ENCODE measurements around the gene UTP25. TPM values are rescaled to one million over a fixed set of nuclear protein-coding genes. Genes with fewer than 3 reads are reported as not detected.

The UTP25 gene
- total RNA-seq, 1 experiment from 2014 or later: 9.5 TPM

DNA sequence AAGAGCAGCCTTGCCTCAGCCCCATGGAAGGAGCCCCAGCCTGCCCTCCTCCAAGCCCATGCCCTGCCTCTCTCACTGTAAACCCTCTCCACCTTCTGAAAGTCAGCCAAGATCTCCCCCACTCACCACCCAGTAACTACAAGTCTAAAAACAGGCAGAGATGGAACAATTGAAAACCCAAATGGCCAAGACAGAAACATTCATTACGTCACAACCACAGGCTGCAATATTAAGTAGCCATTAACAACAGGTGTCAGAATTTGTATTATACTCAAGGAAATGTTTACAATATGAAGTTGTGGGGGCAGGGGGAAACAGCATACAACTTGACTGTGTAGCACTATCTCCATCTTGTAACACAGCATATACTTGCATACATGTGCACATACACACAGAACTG, 24.2 kb upstream of the UTP25 start:
- no peak for DNase-seq (ENCODE audit: low read depth, low spot score)
- Histone ChIP-seq H3K4me1 (ENCODE audit: control insufficient read depth, insufficient read depth, low read length) (no peaks in the 10 kb centered on the region; the same call in 1 of the 2 replicates), H3K9me3 (ENCODE audit: control insufficient read depth, insufficient read depth, low read depth, low read length) (no peaks in the 10 kb centered on the region), H3K27ac (ENCODE audit: low read length) (no peak overlapping the region), H3K4me3 (ENCODE audit: low read depth in 2 of 2, low read length in 2 of 2) (no peak overlapping the region), H3K36me3 (ENCODE audit: control insufficient read depth, insufficient read depth, low read length) (no peaks in the 10 kb centered on the region), H3K27me3 (ENCODE audit: control insufficient read depth, insufficient read depth, low read length) (no peaks in the 10 kb centered on the region; the same call in none of the 2 replicates)
- ChIA-PET POLR2A (no interaction called here), CTCF (no interaction called here)
- intact Hi-C loops (cut with micrococcal nuclease; ENCODE audit: unreplicated experiment) (no loop called here), in situ Hi-C loops (cut with HindIII; ENCODE audit: low pct_unique_long_range_greater_than_20kb, low sequenced_read_pairs) (no loop called here)
- no TSS peak for BruUV-seq (replicated peaks)
- ATAC-seq: no peak
- TF ChIP-seq, protein P1, sequence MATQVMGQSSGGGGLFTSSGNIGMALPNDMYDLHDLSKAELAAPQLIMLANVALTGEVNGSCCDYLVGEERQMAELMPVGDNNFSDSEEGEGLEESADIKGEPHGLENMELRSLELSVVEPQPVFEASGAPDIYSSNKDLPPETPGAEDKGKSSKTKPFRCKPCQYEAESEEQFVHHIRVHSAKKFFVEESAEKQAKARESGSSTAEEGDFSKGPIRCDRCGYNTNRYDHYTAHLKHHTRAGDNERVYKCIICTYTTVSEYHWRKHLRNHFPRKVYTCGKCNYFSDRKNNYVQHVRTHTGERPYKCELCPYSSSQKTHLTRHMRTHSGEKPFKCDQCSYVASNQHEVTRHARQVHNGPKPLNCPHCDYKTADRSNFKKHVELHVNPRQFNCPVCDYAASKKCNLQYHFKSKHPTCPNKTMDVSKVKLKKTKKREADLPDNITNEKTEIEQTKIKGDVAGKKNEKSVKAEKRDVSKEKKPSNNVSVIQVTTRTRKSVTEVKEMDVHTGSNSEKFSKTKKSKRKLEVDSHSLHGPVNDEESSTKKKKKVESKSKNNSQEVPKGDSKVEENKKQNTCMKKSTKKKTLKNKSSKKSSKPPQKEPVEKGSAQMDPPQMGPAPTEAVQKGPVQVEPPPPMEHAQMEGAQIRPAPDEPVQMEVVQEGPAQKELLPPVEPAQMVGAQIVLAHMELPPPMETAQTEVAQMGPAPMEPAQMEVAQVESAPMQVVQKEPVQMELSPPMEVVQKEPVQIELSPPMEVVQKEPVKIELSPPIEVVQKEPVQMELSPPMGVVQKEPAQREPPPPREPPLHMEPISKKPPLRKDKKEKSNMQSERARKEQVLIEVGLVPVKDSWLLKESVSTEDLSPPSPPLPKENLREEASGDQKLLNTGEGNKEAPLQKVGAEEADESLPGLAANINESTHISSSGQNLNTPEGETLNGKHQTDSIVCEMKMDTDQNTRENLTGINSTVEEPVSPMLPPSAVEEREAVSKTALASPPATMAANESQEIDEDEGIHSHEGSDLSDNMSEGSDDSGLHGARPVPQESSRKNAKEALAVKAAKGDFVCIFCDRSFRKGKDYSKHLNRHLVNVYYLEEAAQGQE (IDR thresholded peaks at IDR 0.05; ENCODE audit: insufficient read depth in 1 of 2, low read depth in 2 of 2, low read length in 1 of 2): no peak
- TF ChIP-seq SIN3A (IDR thresholded peaks at IDR 0.05; ENCODE audit: borderline replicate concordance, insufficient read depth, low read depth, low read length) (no peak), TCF7L2 (IDR thresholded peaks at IDR 0.05; ENCODE audit: low read depth, low read length) (no peak), POLR2AphosphoS5 (IDR thresholded peaks at IDR 0.05; ENCODE audit: low read depth, low read length) (no peak)
- TF ChIP-seq, protein P2, sequence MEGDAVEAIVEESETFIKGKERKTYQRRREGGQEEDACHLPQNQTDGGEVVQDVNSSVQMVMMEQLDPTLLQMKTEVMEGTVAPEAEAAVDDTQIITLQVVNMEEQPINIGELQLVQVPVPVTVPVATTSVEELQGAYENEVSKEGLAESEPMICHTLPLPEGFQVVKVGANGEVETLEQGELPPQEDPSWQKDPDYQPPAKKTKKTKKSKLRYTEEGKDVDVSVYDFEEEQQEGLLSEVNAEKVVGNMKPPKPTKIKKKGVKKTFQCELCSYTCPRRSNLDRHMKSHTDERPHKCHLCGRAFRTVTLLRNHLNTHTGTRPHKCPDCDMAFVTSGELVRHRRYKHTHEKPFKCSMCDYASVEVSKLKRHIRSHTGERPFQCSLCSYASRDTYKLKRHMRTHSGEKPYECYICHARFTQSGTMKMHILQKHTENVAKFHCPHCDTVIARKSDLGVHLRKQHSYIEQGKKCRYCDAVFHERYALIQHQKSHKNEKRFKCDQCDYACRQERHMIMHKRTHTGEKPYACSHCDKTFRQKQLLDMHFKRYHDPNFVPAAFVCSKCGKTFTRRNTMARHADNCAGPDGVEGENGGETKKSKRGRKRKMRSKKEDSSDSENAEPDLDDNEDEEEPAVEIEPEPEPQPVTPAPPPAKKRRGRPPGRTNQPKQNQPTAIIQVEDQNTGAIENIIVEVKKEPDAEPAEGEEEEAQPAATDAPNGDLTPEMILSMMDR (IDR thresholded peaks at IDR 0.05): no peak

DNA sequence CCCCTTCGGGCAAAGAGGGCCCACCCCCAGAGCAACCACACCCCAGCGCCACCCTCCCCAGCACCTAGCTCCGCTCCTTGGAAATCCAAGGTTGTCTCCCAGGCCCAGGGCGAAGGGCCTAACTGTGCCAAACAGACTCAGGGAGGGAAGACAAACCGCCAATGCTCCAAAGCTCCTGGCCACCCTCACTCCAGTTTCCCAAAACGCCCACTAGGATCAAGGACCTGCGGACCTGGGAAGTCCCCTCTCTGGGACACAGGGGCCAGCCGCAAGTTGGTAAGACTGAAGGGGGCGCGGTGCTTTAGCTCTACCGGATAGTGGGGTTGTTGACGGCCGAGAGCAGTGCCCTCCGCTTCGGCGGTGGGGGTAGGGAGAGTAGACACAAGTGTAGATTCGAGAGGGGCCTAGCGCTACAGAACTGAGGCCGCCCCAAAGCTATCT, 22.4 kb upstream of the UTP25 start:
- ATAC-seq (no peak), DNase-seq (ENCODE audit: low read depth, low spot score) (no peak)
- intact Hi-C loops (cut with micrococcal nuclease; ENCODE audit: unreplicated experiment): no loop called here
- no peak overlapping the region for H3K4me3 ChIP-seq (ENCODE audit: low read depth in 2 of 2, low read length in 2 of 2)
- in situ Hi-C loops (cut with HindIII; ENCODE audit: low pct_unique_long_range_greater_than_20kb, low sequenced_read_pairs): no loop called here
- CTCF ChIA-PET: interaction anchor here (0.8 kb wide), 1 partner anchor 18 kb away, joined by 3 read pairs; no protein-coding TSS in a partner anchor
- no peaks in the 10 kb centered on the region; the same call in 1 of the 2 replicates for H3K4me1 ChIP-seq (ENCODE audit: control insufficient read depth, insufficient read depth, low read length)
- POLR2A ChIA-PET: interaction anchor here (0.6 kb wide), 2 partner anchors 11 to 1864 kb away, joined by 3 read pairs; no protein-coding TSS in a partner anchor
- H3K27me3 ChIP-seq (ENCODE audit: control insufficient read depth, insufficient read depth, low read length): no peaks in the 10 kb centered on the region; the same call in none of the 2 replicates
- BruUV-seq (replicated peaks): no TSS peak
- H3K36me3 ChIP-seq (ENCODE audit: control insufficient read depth, insufficient read depth, low read length): no peaks in the 10 kb centered on the region
- H3K9me3 ChIP-seq (ENCODE audit: control insufficient read depth, insufficient read depth, low read depth, low read length): no peaks in the 10 kb centered on the region
- no peak overlapping the region for H3K27ac ChIP-seq (ENCODE audit: low read length)
- TF ChIP-seq TCF7L2 (IDR thresholded peaks at IDR 0.05; ENCODE audit: low read depth, low read length) (no peak), SIN3A (IDR thresholded peaks at IDR 0.05; ENCODE audit: borderline replicate concordance, insufficient read depth, low read depth, low read length) (no peak), POLR2AphosphoS5 (IDR thresholded peaks at IDR 0.05; ENCODE audit: low read depth, low read length) (no peak)
- TF ChIP-seq, protein P2 (IDR thresholded peaks at IDR 0.05): no peak
- TF ChIP-seq, protein P1 (IDR thresholded peaks at IDR 0.05; ENCODE audit: insufficient read depth in 1 of 2, low read depth in 2 of 2, low read length in 1 of 2): no peak

Measured in Panc1 (cell line).